ENCODE results near the gene TDRD12.
"Not testable (repeated sequence)": the region's sequence is repeated elsewhere in the genome, so short reads cannot be mapped to it uniquely, and the experiment has no call there.

The TDRD12 gene

DNA sequence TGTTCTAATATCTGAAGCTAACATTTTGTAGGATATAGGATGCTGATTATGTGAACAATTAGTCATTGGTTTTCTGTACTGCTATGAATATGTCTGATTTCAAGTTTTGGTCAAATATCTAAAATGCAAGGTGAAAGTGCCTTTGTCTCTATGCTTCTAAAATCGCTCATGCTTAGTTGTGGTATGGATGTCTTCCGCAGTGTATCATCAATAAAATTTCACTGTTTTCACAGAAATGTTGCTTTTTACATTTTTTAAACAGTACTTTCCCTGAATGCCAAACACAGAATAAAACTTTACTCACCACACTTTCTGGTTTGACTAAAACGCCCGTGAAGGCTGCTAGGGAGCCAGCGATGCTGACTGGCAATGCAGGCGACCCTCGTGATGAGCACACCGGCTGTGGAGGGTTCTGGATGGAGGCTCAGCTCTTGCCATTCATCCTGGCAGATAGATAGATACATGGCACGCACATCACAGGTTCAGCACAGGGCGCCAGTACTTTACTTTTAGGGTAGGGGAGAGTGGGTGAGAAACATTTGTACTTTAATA, 109.9 kb downstream of the TDRD12 start:
- DNase-seq (ENCODE audit: low read depth in 2 of 2): no peak

DNA sequence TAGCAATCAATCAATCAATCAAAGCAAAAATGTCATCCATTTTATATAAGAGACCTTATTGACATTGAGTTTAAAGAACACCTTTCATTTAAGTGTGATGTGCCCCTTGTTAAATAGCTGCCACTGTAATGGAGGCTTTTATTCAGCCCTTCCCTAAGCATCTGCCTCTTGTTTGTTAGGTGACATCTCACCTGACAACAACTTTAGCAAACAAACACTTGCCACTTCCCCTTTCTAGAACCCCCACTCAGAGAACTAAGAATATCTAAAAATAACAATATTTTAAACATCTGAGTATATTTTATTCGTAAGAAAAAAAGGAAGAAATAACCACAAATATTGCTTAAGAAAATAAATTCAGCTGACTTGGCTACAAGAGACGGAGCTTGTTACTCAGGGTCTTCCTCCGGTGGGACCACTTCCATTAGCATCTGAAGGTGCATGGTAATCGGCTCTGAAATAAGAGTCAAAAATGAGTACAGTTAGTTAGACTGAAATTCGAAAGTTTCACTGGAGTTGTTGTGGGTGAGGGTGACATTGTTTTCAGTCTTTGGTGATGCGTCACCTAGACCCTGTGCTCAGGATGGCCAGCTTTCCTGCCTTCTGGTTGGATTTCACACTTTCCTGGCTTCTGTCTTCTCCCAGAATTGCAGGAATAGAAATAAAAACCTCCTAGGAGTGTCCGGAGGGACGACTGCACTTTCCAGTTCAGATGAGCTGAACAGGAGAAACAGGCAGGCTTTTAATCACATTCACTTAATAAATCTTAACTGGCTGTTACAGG, 110.9 kb downstream of the TDRD12 start:
- no peak for DNase-seq (ENCODE audit: low read depth in 2 of 2)

DNA sequence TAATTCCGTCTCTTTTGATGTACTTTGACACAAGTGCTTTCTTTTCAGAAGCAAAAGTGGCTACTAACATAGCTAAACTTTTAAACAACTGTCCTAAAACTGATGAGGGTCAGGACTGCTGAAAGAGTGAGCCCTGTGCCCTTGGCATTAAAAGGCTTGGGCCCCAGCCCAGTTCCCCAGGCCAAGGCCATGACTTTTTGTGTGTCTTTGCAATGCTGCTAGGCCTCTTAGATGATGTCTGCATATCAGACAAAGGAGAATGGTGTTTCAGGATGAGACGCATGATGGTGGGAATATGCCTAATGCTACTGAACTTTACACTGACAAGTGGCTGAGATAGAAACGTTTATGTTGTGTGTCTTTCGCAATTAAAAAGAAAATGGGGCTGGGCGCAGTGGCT, 112.0 kb downstream of the TDRD12 start:
- no peak for DNase-seq (ENCODE audit: low read depth in 2 of 2)

DNA sequence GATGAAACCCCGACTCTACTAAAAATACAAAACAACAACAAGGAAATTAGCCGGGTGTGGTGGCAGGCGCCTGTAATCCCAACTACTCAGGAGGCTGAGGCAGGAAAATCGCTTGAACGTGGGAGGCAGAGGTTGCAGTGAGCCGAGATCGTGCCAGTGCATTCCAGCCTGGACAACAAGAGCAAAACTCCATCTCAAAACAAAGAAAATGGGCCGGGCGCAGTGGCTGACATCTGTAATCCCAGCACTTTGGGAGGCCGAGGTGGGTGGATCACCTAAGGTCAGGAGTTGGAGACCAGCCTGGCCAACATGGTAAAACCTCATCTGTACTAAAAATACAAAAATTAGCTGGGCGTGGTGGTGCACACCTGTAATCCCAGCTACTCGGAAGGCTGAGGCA, 112.5 kb downstream of the TDRD12 start:
- DNase-seq (ENCODE audit: low read depth in 2 of 2): not testable (repeated sequence)

DNA sequence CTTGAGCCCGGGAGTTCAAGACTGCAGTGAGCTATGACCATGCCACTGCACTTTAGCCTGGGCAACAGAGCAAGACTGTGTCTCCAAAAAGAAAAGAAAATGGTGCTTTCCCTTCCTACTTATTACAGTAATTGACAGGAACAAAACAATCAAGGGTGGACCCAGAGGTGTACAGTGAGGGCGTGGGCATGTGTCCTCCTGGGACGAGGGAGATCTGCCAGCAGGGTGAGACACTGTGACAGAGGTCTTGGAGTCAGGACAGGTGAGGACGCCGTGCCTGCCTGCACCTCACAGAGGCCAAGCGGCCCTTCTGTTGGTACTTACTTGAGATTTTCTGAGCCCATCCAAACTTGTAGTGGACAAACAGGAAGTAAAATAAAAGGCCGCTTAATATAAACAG, 113.3 kb downstream of the TDRD12 start:
- DNase-seq (ENCODE audit: low read depth in 2 of 2): not testable (repeated sequence)

DNA sequence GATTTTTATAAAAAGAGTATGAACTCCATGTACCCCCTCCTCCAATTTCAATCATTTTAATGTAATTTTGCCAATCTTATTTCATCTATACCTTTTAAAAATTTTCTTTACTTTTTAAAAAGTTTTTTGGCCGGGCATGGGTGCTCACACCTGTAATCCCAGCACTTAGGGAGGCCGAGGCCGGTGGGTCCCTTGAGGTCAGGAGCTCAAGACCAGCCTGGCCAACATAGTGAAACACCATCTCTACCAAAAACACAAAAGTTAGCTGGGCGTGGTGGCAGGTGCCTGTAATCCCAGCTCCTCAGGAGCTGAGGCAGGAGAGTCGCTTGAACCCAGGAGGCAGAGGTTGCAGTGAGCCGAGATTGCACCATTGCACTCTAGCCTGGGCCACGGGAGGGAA, 113.8 kb downstream of the TDRD12 start:
- DNase-seq (ENCODE audit: low read depth in 2 of 2): not testable (repeated sequence)

DNA sequence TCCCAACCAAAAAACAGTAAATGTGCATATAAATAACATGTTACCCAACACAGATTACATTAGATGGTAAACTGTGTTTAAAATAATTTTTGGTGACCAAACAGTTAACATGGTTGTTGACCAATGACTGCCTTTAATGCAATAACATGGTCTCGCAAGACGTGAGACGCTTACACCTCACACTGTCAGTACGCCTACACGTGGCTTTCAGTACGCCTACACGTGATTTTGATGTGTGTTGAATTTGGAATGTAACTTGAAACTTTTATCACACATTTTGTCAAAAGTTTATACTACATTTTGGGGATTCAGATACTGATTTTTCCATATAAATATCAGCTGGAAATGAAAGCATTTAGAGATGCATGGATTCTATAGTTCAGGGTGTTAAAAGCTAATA, 118.0 kb downstream of the TDRD12 start:
- no peak for DNase-seq (ENCODE audit: low read depth in 2 of 2)

DNA sequence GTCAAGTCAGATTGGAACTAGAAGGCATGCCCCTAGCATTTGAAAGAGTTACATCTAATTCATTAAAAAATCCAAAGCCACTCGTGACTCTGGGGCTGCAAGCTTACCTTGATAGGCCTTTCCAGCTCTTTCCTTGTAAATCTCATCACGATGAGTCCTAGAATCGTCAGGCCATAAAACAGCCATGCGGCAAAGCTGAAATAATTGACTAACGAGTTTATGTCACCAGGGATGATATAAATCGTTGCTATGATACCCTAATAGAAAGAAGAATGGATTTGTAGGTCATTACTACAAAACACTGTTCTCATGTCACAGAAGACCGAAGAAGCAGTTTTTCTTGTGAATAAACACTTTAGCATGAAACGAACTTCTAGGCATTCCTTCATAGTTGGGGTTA, 122.5 kb downstream of the TDRD12 start:
- DNase-seq (ENCODE audit: low read depth in 2 of 2): no peak

DNA sequence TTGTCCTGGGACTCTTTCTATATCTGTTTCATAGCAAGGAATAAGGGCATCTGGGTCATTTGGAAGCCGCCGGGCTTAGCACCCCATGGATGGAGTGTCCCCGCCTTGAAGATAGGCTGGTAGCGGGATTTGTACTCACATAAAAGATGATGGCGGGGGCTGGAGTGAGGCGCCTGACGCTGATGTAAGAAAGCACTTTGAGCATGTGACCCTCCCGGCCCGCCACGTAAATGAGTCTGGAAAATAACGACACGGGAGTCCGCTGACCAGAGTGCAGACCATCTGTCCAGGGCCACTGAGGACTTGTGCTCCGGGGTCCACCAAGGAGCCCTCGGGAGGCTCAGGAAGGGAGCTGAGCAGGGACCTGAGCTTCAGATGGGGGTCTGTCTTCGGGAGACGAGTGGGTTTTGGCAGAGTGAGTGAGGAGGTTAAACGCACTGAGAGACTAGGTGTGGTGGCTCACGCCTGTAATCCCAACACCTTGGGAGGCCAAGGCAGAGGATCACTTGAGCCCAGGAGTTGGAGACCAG, 124.2 kb downstream of the TDRD12 start:
- no peak for DNase-seq (ENCODE audit: low read depth in 2 of 2)

DNA sequence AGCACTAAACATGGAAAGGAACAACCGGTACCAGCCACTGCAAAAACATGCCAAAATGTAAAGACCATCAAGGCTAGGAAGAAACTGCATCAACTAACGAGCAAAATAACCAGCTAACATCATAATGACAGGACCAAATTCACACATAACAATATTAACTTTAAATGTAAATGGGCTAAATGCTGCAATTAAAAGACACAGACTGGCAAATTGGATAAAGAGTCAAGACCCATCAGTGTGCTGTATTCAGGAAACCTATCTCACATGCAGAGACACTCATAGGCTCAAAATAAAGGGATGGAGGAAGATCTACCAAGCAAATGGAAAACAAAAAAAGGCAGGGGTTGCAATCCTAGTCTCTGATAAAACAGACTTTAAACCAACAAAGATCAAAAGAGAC, 128.5 kb downstream of the TDRD12 start:
- DNase-seq (ENCODE audit: low read depth in 2 of 2): not testable (repeated sequence)

DNA sequence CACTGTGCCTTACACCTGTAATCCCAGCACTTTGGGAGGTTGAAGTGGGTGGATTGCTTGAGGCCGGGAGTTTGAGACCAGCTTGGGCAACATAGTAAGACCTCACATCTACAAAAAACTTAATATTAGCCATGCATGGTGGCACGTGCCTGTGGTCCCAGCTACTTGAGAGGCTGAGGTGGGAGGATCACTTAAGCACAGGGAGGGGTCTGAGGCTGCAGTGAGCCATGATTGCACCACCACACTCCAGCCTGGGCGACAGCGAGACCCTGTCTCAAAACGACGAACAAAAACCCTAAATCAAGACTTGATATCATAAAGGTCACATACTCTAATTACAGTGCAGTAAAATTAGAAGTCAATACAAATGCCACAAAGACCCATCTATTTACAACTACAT, 132.6 kb downstream of the TDRD12 start:
- DNase-seq (ENCODE audit: low read depth in 2 of 2): no peak

DNA sequence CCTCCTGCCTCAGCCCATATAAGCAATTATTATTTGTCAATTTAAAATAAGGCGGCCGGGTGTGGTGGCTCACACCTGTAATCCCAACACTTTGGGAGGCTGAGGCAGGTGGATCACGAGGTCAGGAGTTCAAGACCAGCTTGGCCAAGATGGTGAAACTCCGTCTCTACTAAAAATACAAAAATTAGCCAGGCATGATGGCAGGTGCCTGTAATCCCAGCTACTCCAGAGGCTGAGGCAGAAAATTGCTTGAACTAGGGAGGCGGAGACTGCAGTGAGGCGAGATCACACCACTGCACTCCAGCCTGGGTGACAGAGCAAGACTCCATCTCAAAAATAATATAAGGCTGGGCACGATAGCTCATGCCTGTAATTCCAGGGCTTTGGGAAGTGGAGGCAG, 137.3 kb downstream of the TDRD12 start:
- not testable (repeated sequence) for DNase-seq (ENCODE audit: low read depth in 2 of 2)

DNA sequence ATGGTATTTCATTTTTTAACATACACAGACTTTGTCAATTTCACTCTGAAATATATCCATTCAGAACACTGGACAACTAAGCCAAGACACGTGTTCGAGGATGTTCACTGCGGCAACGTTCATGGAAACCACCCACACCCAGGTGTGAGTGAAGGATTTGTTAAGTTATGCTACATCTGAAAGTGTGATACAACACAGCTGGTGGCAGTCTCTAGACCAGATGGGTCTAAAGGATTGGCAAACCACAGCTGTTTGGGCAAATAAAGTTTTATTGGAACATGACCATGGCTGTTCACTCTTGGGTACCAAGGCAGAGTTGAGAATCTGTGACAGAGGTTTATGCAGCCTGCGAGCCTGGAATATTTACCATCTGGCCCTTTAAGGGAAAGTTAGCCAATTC, 138.0 kb downstream of the TDRD12 start:
- DNase-seq (ENCODE audit: low read depth in 2 of 2): no peak

DNA sequence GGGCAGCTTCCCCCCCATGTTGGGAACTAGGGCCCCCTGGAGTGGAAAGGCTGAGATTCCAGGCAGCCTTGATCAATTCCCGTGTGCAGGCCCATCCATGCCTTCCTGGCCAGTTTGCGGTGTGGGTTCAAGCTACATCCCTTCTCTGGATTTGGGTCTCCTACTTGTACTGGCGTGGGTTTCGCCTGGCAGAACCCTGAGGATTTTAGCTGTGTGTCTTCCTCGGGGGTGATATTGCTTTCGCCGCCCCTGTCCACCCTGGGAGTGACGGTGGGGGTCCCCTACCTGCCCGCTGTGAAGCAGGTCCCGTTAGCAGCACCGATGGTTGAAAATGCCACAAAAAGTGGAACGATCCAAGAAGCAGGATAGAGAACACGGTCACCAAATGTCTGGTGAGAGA, 138.6 kb downstream of the TDRD12 start:
- no peak for DNase-seq (ENCODE audit: low read depth in 2 of 2)

DNA sequence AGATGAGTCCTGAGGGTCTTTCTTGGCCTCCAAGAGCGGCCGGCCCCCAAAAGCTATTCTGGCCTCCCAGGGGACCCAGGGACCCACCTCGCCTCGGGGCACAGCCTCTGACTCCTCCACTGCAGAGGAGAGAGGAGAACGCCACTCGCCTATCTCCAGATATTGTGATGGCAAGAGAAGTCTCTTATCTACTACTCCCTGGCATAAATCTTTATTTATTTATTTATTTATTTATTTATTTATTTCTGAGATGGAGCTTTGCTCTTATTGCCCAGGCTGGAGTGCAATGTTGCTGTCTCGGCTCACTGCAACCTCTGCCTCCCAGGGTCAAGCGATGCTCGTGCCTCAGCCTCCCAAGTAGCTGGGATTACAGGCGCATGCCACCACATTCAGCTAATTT, 139.0 kb downstream of the TDRD12 start:
- DNase-seq (ENCODE audit: low read depth in 2 of 2): no peak

DNA sequence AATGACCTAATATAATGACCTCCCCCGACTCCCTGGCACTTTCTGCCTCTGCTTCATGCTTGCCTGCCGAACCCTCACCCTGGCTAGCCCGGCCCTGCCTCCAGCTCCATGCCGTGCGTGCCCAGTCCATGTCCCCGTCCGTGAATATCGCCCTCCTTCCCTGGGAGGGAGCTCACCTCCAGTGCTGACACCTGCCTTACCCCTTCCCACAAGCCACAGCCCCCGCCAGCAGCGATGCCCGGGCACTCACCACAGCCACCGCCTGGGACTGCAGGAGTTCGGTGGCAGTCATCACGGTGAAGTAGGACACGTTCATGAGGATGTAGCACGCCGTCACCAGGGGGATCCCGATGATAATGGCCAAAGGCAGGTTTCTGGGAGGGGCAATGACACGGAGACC, 140.0 kb downstream of the TDRD12 start:
- DNase-seq (ENCODE audit: low read depth in 2 of 2): no peak

DNA sequence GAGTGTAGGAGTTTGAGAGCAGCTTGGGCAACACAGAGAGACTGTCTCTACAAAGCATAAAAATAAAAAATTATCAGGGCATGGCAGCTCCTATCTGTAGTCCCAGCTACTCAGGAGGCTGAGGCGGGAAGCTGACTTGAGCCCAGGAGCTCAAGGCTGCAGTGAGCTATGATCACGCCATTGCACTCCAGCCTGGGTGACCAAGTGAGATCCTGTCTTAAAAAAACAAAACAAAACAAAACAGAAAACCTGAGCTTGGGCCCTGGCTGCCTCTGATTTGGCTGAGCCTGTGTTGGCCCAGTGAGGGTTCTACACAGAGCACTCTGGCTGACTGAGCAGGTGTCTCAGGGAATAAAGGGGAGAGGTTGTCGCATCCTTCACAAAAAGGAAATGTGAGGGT, 142.0 kb downstream of the TDRD12 start:
- no peak for DNase-seq (ENCODE audit: low read depth in 2 of 2)

DNA sequence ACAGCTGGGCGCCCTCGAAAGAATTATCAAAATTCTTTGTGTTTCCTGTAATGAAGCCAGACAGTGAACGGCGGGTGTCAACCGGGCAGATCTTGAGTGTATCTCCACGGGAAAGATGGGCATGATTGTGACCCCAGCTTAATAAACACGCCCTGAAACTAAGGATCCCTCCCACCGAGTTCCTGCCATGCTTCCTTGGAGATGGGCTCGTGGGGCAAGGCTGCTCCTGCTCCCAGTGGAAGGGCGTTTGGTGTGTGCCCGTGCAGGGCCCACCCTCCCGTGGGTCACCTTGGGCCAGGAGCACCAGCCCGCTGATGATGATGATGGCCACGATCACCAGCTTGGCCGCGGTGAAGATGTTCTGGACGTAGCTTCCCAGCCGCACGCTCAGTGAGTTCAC, 142.6 kb downstream of the TDRD12 start:
- no peak for DNase-seq (ENCODE audit: low read depth in 2 of 2)

DNA sequence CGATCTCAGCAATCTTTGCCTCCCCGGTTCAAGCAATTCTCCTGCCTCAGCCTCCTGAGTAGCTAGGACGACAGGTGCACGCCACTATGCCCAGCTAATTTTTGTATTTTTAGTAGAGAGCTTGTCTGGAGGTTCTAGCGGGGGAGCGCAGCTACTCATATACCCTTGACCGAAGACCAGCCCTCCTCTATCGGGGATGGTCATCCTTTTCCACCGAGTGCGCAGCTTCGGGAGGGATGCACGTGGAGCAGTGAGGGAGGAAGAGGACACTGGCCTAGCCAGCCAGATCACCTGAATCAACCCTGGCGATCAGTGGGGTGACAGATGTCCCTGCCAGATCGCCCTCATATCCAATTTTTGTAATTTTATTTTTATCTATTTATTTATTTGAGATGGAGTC, 143.2 kb downstream of the TDRD12 start:
- no peak for DNase-seq (ENCODE audit: low read depth in 2 of 2)

DNA sequence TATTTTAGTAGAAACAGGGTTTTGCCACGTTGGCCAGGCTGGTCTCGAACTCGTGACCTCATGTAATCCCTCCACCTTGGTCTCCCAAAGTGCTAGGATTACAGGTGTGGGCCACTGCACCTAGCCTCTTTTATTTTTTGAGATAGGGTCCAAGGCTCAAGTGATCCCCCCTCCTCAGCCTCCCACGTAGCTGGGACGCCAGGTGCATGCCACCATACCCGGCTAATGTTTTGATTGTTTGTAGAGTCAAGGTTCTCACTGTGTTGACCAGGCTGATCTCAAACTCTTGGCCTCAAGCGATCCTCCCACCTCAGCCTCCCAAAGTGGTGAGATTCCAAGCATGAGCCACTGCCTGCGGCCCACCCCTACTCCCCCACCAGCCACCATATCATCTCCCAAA, 143.7 kb downstream of the TDRD12 start:
- DNase-seq (ENCODE audit: low read depth in 2 of 2): no peak

DNA sequence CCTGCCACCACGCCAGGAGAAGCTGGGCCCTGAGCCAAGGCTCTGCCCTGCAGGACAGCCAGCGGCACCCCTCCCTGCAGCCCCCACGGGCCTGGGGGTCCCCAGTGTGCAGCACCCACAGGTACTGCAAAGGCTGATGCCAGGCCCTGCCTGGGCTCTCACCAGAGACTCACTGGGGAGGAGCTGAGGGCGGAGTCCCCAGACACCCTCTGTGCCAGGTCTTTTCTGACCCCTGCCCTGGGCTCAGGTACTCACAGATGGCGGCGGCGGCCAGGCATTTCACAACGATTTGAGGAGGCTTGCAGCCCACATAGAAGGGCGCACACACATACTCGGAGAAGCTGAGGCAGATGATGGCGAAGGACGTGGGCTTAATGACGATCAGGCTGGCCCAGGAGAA, 144.3 kb downstream of the TDRD12 start:
- no peak for DNase-seq (ENCODE audit: low read depth in 2 of 2)

DNA sequence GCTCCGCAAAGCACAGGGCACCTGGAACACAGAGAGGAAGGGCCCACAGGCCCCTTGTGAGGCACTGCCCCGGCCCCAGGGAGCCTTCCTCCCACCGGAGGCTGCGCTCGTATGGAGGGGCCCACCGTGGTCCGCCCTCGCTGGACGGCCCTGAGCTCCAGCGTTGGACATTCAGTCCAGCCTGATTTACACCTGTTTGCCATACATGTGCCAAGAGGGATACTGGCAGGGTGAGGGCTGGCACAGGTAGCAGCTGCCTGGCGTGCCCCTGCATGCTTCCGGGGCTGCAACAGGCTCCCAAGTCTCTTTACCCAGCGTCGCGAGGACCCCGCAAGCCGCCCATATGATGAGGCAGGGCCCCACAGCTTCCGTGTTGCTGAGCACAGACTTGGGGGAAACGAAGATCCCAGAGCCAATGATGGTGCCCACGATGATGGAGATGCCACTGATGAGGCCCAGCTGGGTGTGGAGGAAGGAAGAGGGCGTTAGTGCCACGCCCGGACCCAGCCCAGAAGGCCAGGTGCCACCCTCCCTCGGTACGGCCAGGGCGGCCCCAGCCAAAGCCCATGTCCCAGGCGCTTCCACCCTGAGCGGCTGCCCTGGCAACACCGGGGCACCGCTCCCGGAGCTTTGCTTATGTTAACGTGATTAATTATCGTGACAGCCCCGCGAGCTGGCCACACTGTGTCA, 144.9 kb downstream of the TDRD12 start:
- DNase-seq (ENCODE audit: low read depth in 2 of 2): no peak

DNA sequence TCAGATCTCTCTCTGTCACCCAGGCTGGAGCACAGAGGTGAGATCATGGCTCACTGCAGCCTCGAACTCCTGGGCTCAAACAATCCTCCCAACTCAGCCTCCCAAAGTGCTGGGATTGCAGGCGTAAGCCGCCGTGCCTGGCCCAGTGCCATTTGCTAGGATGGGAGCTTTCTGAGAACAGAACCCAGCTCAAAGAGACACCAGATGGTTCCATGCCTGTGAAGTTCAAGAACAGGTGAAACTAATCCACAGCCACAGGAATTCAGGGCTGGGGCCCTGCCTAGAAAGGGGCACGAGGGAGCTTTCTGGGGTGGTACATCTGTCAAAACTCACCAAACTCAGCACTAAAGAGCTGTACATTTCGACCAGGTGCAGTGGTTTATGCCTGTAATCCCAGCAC, 145.8 kb downstream of the TDRD12 start:
- no peak for DNase-seq (ENCODE audit: low read depth in 2 of 2)
